Measurements from ENCODE around the gene NXN.

The NXN gene

GRCh38 chr17:903691-904481, 75.7 kb downstream of the NXN start:
- H3K9ac ChIP-seq (ENCODE audit: insufficient read length, low read depth), result no peak overlapping the region
- no peak for TF ChIP-seq ZNF274 (IDR thresholded peaks at IDR 0.05; ENCODE audit: low read depth, low read length)
- TF ChIP-seq YY1 (IDR thresholded peaks at IDR 0.05; ENCODE audit: insufficient read depth, insufficient read length), result no peak
- no peak for TF ChIP-seq SUZ12 (IDR thresholded peaks at IDR 0.05; ENCODE audit: extremely low read depth, insufficient read depth, insufficient read length)
- H3K4me1 ChIP-seq (ENCODE audit: insufficient read depth, insufficient read length), result peaks cover 6% of the 10 kb centered on the region
- no peaks in the 10 kb centered on the region for H3K27me3 ChIP-seq (ENCODE audit: insufficient read depth, insufficient read length)
- DNase-seq (ENCODE audit: low read depth, low spot score), result no peak
- H3K9me3 ChIP-seq (ENCODE audit: insufficient read depth, low read length), result no peaks in the 10 kb centered on the region
- peaks cover 8% of the 10 kb centered on the region for H3K36me3 ChIP-seq (ENCODE audit: insufficient read depth, insufficient read length, low read length)
- no peak overlapping the region for H3K4me3 ChIP-seq (ENCODE audit: insufficient read length, low read depth)

GRCh38 chr17:902463-902862, 77.1 kb downstream of the NXN start:
- no peaks in the 10 kb centered on the region for H3K27me3 ChIP-seq (ENCODE audit: insufficient read depth, insufficient read length)
- peaks cover 7% of the 10 kb centered on the region for H3K36me3 ChIP-seq (ENCODE audit: insufficient read depth, insufficient read length, low read length)
- DNase-seq (ENCODE audit: low read depth, low spot score), result no peak
- H3K4me1 ChIP-seq (ENCODE audit: insufficient read depth, insufficient read length), result peaks cover 6% of the 10 kb centered on the region
- H3K9ac ChIP-seq (ENCODE audit: insufficient read length, low read depth), result no peak overlapping the region
- no peak overlapping the region for H3K4me3 ChIP-seq (ENCODE audit: insufficient read length, low read depth)
- TF ChIP-seq SUZ12 (IDR thresholded peaks at IDR 0.05; ENCODE audit: extremely low read depth, insufficient read depth, insufficient read length) (no peak), YY1 (IDR thresholded peaks at IDR 0.05; ENCODE audit: insufficient read depth, insufficient read length) (no peak), ZNF274 (IDR thresholded peaks at IDR 0.05; ENCODE audit: low read depth, low read length) (no peak)
- no peaks in the 10 kb centered on the region for H3K9me3 ChIP-seq (ENCODE audit: insufficient read depth, low read length)

GRCh38 chr17:901964-902363, 77.6 kb downstream of the NXN start:
- Histone ChIP-seq H3K4me3 (ENCODE audit: insufficient read length, low read depth) (no peak overlapping the region), H3K36me3 (ENCODE audit: insufficient read depth, insufficient read length, low read length) (peaks cover 9% of the 10 kb centered on the region), H3K9ac (ENCODE audit: insufficient read length, low read depth) (no peak overlapping the region), H3K4me1 (ENCODE audit: insufficient read depth, insufficient read length) (peaks cover 8% of the 10 kb centered on the region), H3K9me3 (ENCODE audit: insufficient read depth, low read length) (no peaks in the 10 kb centered on the region), H3K27me3 (ENCODE audit: insufficient read depth, insufficient read length) (no peaks in the 10 kb centered on the region)
- TF ChIP-seq YY1 (IDR thresholded peaks at IDR 0.05; ENCODE audit: insufficient read depth, insufficient read length), result no peak
- no peak for TF ChIP-seq SUZ12 (IDR thresholded peaks at IDR 0.05; ENCODE audit: extremely low read depth, insufficient read depth, insufficient read length)
- TF ChIP-seq ZNF274 (IDR thresholded peaks at IDR 0.05; ENCODE audit: low read depth, low read length), result no peak
- DNase-seq (ENCODE audit: low read depth, low spot score), result no peak

GRCh38 chr17:901191-901950, 78.2 kb downstream of the NXN start:
- H3K4me1 ChIP-seq (ENCODE audit: insufficient read depth, insufficient read length), result peaks cover 8% of the 10 kb centered on the region
- no peak overlapping the region for H3K9ac ChIP-seq (ENCODE audit: insufficient read length, low read depth)
- no peak overlapping the region for H3K4me3 ChIP-seq (ENCODE audit: insufficient read length, low read depth)
- H3K27me3 ChIP-seq (ENCODE audit: insufficient read depth, insufficient read length), result no peaks in the 10 kb centered on the region
- DNase-seq (ENCODE audit: low read depth, low spot score), result no peak
- no peaks in the 10 kb centered on the region for H3K9me3 ChIP-seq (ENCODE audit: insufficient read depth, low read length)
- H3K36me3 ChIP-seq (ENCODE audit: insufficient read depth, insufficient read length, low read length), result peaks cover 11% of the 10 kb centered on the region
- no peak for TF ChIP-seq ZNF274 (IDR thresholded peaks at IDR 0.05; ENCODE audit: low read depth, low read length)
- no peak for TF ChIP-seq SUZ12 (IDR thresholded peaks at IDR 0.05; ENCODE audit: extremely low read depth, insufficient read depth, insufficient read length)
- no peak for TF ChIP-seq YY1 (IDR thresholded peaks at IDR 0.05; ENCODE audit: insufficient read depth, insufficient read length)

- no peaks in the 10 kb centered on the region for H3K27me3 ChIP-seq (ENCODE audit: insufficient read depth, insufficient read length)
- TF ChIP-seq ZNF274 (IDR thresholded peaks at IDR 0.05; ENCODE audit: low read depth, low read length), result no peak
- TF ChIP-seq SUZ12 (IDR thresholded peaks at IDR 0.05; ENCODE audit: extremely low read depth, insufficient read depth, insufficient read length), result no peak
- no peak for TF ChIP-seq YY1 (IDR thresholded peaks at IDR 0.05; ENCODE audit: insufficient read depth, insufficient read length)
- peaks cover 8% of the 10 kb centered on the region for H3K4me1 ChIP-seq (ENCODE audit: insufficient read depth, insufficient read length)
- H3K9me3 ChIP-seq (ENCODE audit: insufficient read depth, low read length), result no peaks in the 10 kb centered on the region
- DNase-seq (ENCODE audit: low read depth, low spot score), result no peak
- peaks cover 11% of the 10 kb centered on the region for H3K36me3 ChIP-seq (ENCODE audit: insufficient read depth, insufficient read length, low read length)
- H3K9ac ChIP-seq (ENCODE audit: insufficient read length, low read depth), result no peak overlapping the region
- H3K4me3 ChIP-seq (ENCODE audit: insufficient read length, low read depth), result no peak overlapping the region
These were observed 79.1 kb downstream of the NXN start for GRCh38 chr17:900336-900934.

- Histone ChIP-seq H3K36me3 (ENCODE audit: insufficient read depth, insufficient read length, low read length) (peaks cover 9% of the 10 kb centered on the region), H3K4me3 (ENCODE audit: insufficient read length, low read depth) (no peak overlapping the region), H3K9ac (ENCODE audit: insufficient read length, low read depth) (no peak overlapping the region), H3K27me3 (ENCODE audit: insufficient read depth, insufficient read length) (no peaks in the 10 kb centered on the region), H3K9me3 (ENCODE audit: insufficient read depth, low read length) (no peaks in the 10 kb centered on the region), H3K4me1 (ENCODE audit: insufficient read depth, insufficient read length) (peaks cover 8% of the 10 kb centered on the region)
- no peak for DNase-seq (ENCODE audit: low read depth, low spot score)
- TF ChIP-seq YY1 (IDR thresholded peaks at IDR 0.05; ENCODE audit: insufficient read depth, insufficient read length) (no peak), ZNF274 (IDR thresholded peaks at IDR 0.05; ENCODE audit: low read depth, low read length) (no peak), SUZ12 (IDR thresholded peaks at IDR 0.05; ENCODE audit: extremely low read depth, insufficient read depth, insufficient read length) (no peak)
These were observed 81.5 kb downstream of the NXN start for GRCh38 chr17:897970-898619.

Data from NT2/D1 (cell line).